OCI-LY3 (cell line): ENCODE results near the gene RAB3D.

ENCODE experiments used
- H2AFZ ChIP-seq: fragments of 200-600, 300-600 bp; shearing (Covaris generic); 2 replicates; pipeline ENCODE4 v1.6.0; 2014; ENCODE audit warnings: antibody characterized with exemption, low read depth, low read length
- H3K27ac ChIP-seq: fragments of 200-600, 300-600 bp; sonication (generic); 2 replicates; pipeline ENCODE4 v1.5.1; 2014; ENCODE audit warnings: mild to moderate bottlenecking, low read length, moderate library complexity, mixed read lengths
- H3K27me3 ChIP-seq: fragments of 200-600, 300-600 bp; sonication (generic); 2 replicates; pipeline ENCODE4 v1.6.1; 2014; ENCODE audit warnings: low read depth, low read length, mixed read lengths
- H3K36me3 ChIP-seq: fragments of 200-600, 300-600 bp; sonication (generic); replicated peaks from 2 replicates; pipeline ENCODE3; 2014; ENCODE audit warnings: low read depth, low read length, mixed read lengths
- H3K4me1 ChIP-seq: fragments of 300-600, 200-600 bp; sonication (generic); 2 replicates; pipeline ENCODE4 v1.6.1; 2014; ENCODE audit warnings: low read length, mixed read lengths
- H3K4me2 ChIP-seq: fragments of 200-600, 300-600 bp; sonication (generic); 2 replicates; pipeline ENCODE4 v1.6.1; 2014; ENCODE audit warnings: low read length, mixed read lengths
- H3K4me3 ChIP-seq: fragments of 300-600, 200-600 bp; sonication (generic); 2 replicates; pipeline ENCODE4 v1.5.1; 2014; ENCODE audit warnings: antibody characterized with exemption, mild to moderate bottlenecking, low read length, moderate library complexity
- H3K79me2 ChIP-seq: fragments of 300-600, 200-600 bp; shearing (Covaris generic); 2 replicates; pipeline ENCODE4 v1.6.1; 2014; ENCODE audit warnings: mild to moderate bottlenecking, low read length, mixed read lengths
- H3K9ac ChIP-seq: fragments of 300-600, 200-600 bp; shearing (Covaris generic); 2 replicates; pipeline ENCODE4 v1.6.0; 2014; ENCODE audit warnings: mild to moderate bottlenecking, low read length, moderate library complexity
- H3K9me3 ChIP-seq: fragments of 200-600, 300-600 bp; shearing (Covaris generic); 2 replicates; pipeline ENCODE4 v1.6.1; 2014; ENCODE audit warnings: low read length, mixed read lengths; ENCODE audit not compliant: insufficient read depth
- H4K20me1 ChIP-seq: fragments of 200-600, 300-600 bp; sonication (generic); 2 replicates; pipeline ENCODE4 v1.6.1; 2016; ENCODE audit warnings: low read length, mixed read lengths; ENCODE audit not compliant: insufficient read depth
- CTCF ChIP-seq: fragments of 200-600, 300-600 bp; sonication (generic); IDR thresholded peaks from 2 replicates; pipeline ENCODE4 v1.5.1; 2014; ENCODE audit warnings: antibody characterized with exemption, low read length, low read depth
- EZH2phosphoT487 ChIP-seq: fragments of 200-600 bp; shearing (Covaris generic); IDR thresholded peaks from 2 replicates; pipeline ENCODE4 v1.6.1; 2018; ENCODE audit warnings: antibody characterized with exemption, mixed run types, low read depth

RAB3D gene

GRCh38 chr19:11300811-11301120 lies 38.7 kb downstream of the RAB3D start:
- Histone ChIP-seq H3K27ac (no peak overlapping the region), H3K9me3 (no peaks in the 10 kb centered on the region), H3K9ac (no peak overlapping the region), H2AFZ (no peak overlapping the region), H3K79me2 (no peaks in the 10 kb centered on the region), H3K4me2 (no peak overlapping the region), H3K4me1 (no peaks in the 10 kb centered on the region), H4K20me1 (no peaks in the 10 kb centered on the region), H3K4me3 (no peak overlapping the region), H3K27me3 (0 out of 2 replicates have a peak, but pooled peaks cover 8% of the 10 kb centered on the region), H3K36me3 (no peaks in the 10 kb centered on the region)
- TF ChIP-seq EZH2phosphoT487 = no peak
- no peak for TF ChIP-seq CTCF

- Histone ChIP-seq H3K27me3 (0 out of 2 replicates have a peak, but pooled peaks cover 8% of the 10 kb centered on the region), H3K27ac (no peak overlapping the region), H2AFZ (no peak overlapping the region), H3K79me2 (no peaks in the 10 kb centered on the region), H3K9me3 (no peaks in the 10 kb centered on the region), H3K9ac (no peak overlapping the region), H3K4me1 (no peaks in the 10 kb centered on the region), H3K4me2 (no peak overlapping the region), H3K36me3 (no peaks in the 10 kb centered on the region), H3K4me3 (no peak overlapping the region), H4K20me1 (no peaks in the 10 kb centered on the region)
- no peak for TF ChIP-seq EZH2phosphoT487
- no peak for TF ChIP-seq CTCF
These were observed 39.3 kb downstream of the RAB3D start for GRCh38 chr19:11299946-11300810.

DNA sequence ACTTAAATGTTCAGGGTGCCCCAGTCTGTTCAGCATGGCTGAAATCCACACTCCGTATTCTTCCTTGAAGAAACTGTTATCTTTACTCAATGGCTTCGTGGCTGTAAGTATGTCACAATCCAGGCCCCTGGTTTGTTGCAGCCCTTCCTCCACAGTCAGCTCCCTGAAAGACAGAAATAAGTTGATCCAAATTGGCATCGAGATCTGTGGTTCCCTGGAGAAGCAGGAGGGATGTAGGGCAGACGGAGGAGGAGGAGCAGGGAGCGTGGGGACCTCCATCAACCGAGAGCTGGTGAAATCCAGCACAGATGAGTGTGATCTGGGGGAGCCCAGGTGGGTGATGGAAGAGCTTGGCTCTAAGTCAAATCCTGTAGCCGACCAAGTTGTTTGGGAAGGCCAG lies 43.2 kb downstream of the RAB3D start:
- Histone ChIP-seq H3K79me2 (no peaks in the 10 kb centered on the region), H3K9ac (no peak overlapping the region), H4K20me1 (no peaks in the 10 kb centered on the region), H3K27ac (no peak overlapping the region), H3K4me3 (no peak overlapping the region), H3K9me3 (no peaks in the 10 kb centered on the region), H2AFZ (no peak overlapping the region), H3K4me1 (peaks cover 10% of the 10 kb centered on the region), H3K4me2 (no peak overlapping the region), H3K27me3 (peaks cover 23% of the 10 kb centered on the region), H3K36me3 (no peaks in the 10 kb centered on the region)
- TF ChIP-seq EZH2phosphoT487 (no peak), CTCF (no peak)

DNA sequence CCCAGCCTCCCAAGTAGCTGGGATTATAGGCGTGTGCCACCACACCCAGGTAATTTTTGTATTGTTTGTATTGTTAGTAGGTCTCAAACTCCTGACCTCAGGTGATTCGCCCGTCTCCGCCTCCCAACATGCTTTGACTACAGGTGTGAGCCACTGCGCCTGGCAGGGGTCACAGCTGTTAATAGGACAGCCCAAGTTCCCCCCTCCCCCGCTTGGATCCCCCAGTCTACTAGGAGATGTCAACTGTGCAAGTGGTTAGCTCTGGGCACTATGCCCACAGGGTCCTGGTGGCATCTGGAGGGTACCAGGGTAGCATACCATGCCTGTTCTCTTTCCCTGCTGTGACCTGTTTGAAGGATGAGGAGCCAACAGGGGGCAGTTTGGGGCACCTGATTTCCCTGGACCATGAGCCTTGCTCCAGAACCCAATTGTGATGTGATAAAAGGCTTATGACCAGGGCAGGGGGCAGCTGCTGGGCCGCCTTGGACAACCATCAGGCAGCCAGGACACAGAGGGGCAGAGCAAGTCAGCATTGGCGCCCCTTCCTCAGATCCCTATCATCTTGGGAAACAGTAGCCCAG lies 43.7 kb downstream of the RAB3D start, which contains the start of gene TSPAN16:
TSPAN16 (plus strand) TSS at position 496 of the 581 bp plus-strand sequence. CDS start 138 bp downstream, outside the sequence.
- H3K27ac ChIP-seq = no peak within 1 kb of the TSS
- H4K20me1 ChIP-seq = no peaks in the 10 kb centered on the region
- H3K9me3 ChIP-seq = no peaks in the 10 kb centered on the region
- TF ChIP-seq EZH2phosphoT487 (no peak), CTCF (no peak)
- H3K36me3 ChIP-seq = no peaks in the 10 kb centered on the region
- H3K4me1 ChIP-seq = peaks cover 10% of the 10 kb centered on the region
- no peak within 1 kb of the TSS for H2AFZ ChIP-seq
- H3K4me3 ChIP-seq = no peak within 1 kb of the TSS
- no peak within 1 kb of the TSS for H3K4me2 ChIP-seq
- H3K27me3 ChIP-seq = peaks cover 23% of the 10 kb centered on the region
- no peak within 1 kb of the TSS for H3K9ac ChIP-seq
- H3K79me2 ChIP-seq = no peaks in the 10 kb centered on the region
